22Rv1 (cell line): Measurements from ENCODE around the gene RERE.

Experiments
- CTCF ChIP-seq: fragments of 450-650 bp; IDR thresholded peaks from 2 replicates; pipeline ENCODE4 v1.5.1; 2017; ENCODE audit warnings: mild to moderate bottlenecking
- ZFX ChIP-seq: fragments of 450-650 bp; IDR thresholded peaks from 2 replicates; pipeline ENCODE4 v1.6.1; 2017; ENCODE audit warnings: antibody characterized with exemption, borderline replicate concordance

- TF ChIP-seq CTCF (no peak), ZFX (no peak)
Observed at GRCh38 chr1:8465013-8465412, 352.4 kb downstream of the RERE start.
